PC-3 (cell line): Measurements from ENCODE around the gene GALNT18. TPM values are rescaled to one million over a fixed set of nuclear protein-coding genes. Genes with fewer than 3 reads are reported as not detected.

ENCODE experiments used
- ATAC-seq: fragments of 200-7000 bp; cut with Tn5 transposase; 2 replicates; pipeline ENCODE4 v1.9.1; 2020; ENCODE audit warnings: mild to moderate bottlenecking, moderate library complexity
- BruUV-seq: library from RNA; stranded (reverse); fragments of 400-500 nt; replicated peaks from 2 replicates; lab custom pipeline; 2021; lab: Mats Ljungman, UMichigan
- CTCF ChIA-PET: fragments of 300-600 bp; sonication (Branson Sonifier 250); formaldehyde crosslinking; loops from one replicate; lab custom pipeline; 2022; ENCODE audit warnings: antibody characterized with exemption; lab: Charles Lee
- POLR2A ChIA-PET: fragments of 300-600 bp; sonication (Branson Sonifier 250); formaldehyde crosslinking; loops from one replicate; lab custom pipeline; 2022; ENCODE audit warnings: antibody characterized with exemption; ENCODE audit not compliant: unreplicated experiment; lab: Charles Lee
- DNase-seq: peaks from one replicate; pipeline ENCODE4 v3.0.0-alpha.2; 2015
- H2AFZ ChIP-seq: fragments of 300-600 bp; sonication (generic); 2 replicates; pipeline ENCODE4 v1.6.0; 2016; ENCODE audit warnings: antibody characterized with exemption, low read length
- H3F3A ChIP-seq: fragments of 300-600 bp; sonication (generic); one replicate; pipeline ENCODE4 v1.6.0; 2017; ENCODE audit warnings: antibody characterized with exemption, low read length, control low read depth, mild to moderate bottlenecking; ENCODE audit not compliant: unreplicated experiment
- H3K27ac ChIP-seq: fragments of 300-600 bp; sonication (generic); 2 replicates; pipeline ENCODE4 v1.5.1; 2016; ENCODE audit warnings: mild to moderate bottlenecking, low read length
- H3K27me3 ChIP-seq: fragments of 300-600 bp; sonication (generic); 2 replicates; pipeline ENCODE4 v1.6.1; 2016; ENCODE audit warnings: low read length, mixed read lengths
- H3K36me3 ChIP-seq: fragments of 300-600 bp; sonication (generic); 2 replicates; pipeline ENCODE4 v1.6.1; 2016; ENCODE audit warnings: low read depth, mixed run types, low read length, mixed read lengths
- H3K4me1 ChIP-seq: fragments of 300-600 bp; sonication (generic); 2 replicates; pipeline ENCODE4 v1.5.1; 2016; ENCODE audit warnings: low read length; ENCODE audit not compliant: insufficient read depth
- H3K4me2 ChIP-seq: fragments of 300-600 bp; sonication (generic); 2 replicates; pipeline ENCODE4 v1.6.0; 2016; ENCODE audit warnings: low read length
- H3K4me3 ChIP-seq: fragments of 300-600 bp; sonication (generic); 2 replicates; pipeline ENCODE4 v1.5.1; 2016; ENCODE audit warnings: mild to moderate bottlenecking, low read length, mixed read lengths
- H3K79me2 ChIP-seq: fragments of 300-600 bp; sonication (generic); 2 replicates; pipeline ENCODE4 v1.6.1; 2017; ENCODE audit warnings: low read length, mixed read lengths
- H3K9ac ChIP-seq: fragments of 300-600 bp; sonication (generic); 2 replicates; pipeline ENCODE4 v1.6.0; 2016; ENCODE audit warnings: mild to moderate bottlenecking, low read length
- H3K9me2 ChIP-seq: fragments of 300-600 bp; sonication (generic); replicated peaks from 2 replicates; pipeline ENCODE4 v1.6.1; 2016; ENCODE audit warnings: mixed run types, low read length, mixed read lengths
- H3K9me3 ChIP-seq: fragments of 300-600 bp; sonication (generic); 2 replicates; pipeline ENCODE4 v1.6.1; 2016; ENCODE audit warnings: low read length, mixed read lengths
- H4K20me1 ChIP-seq: fragments of 300-600 bp; sonication (generic); 2 replicates; pipeline ENCODE4 v1.6.1; 2016; ENCODE audit warnings: low read length, mixed read lengths
- EZH2 ChIP-seq: fragments of 300-600 bp; sonication (generic); IDR thresholded peaks from one replicate; pipeline ENCODE4 v1.6.1; 2017; ENCODE audit warnings: antibody characterized with exemption, mild to moderate bottlenecking, low read length; ENCODE audit not compliant: unreplicated experiment
- EZH2phosphoT487 ChIP-seq: fragments of 300-600 bp; sonication (generic); IDR thresholded peaks from 2 replicates; pipeline ENCODE4 v1.6.1; 2018; ENCODE audit warnings: mild to moderate bottlenecking, antibody characterized with exemption, low read length, borderline replicate concordance
- intact Hi-C: fragments of 100-400 bp; cut with micrococcal nuclease; formaldehyde crosslinking; loops from 2 replicates; pipeline ENCODE4 v1.9.0; 2023
- total RNA-seq: library from RNA; depleted of rRNA; stranded (reverse); fragments of >200 nt; gene quantifications from 2 replicates; pipeline ENCODE4 v1.2.3, GENCODE V29; 2014
- TF ChIP-seq, protein P1 (sequence below): fragments of 300-600 bp; sonication (generic); conservative IDR thresholded peaks from 2 replicates; pipeline ENCODE4 v1.5.1; 2017; ENCODE audit warnings: antibody characterized with exemption, low read depth, mild to moderate bottlenecking, low read length

The GALNT18 gene
- total RNA-seq, 1 experiment from 2014 or later = 34.5 TPM

DNA sequence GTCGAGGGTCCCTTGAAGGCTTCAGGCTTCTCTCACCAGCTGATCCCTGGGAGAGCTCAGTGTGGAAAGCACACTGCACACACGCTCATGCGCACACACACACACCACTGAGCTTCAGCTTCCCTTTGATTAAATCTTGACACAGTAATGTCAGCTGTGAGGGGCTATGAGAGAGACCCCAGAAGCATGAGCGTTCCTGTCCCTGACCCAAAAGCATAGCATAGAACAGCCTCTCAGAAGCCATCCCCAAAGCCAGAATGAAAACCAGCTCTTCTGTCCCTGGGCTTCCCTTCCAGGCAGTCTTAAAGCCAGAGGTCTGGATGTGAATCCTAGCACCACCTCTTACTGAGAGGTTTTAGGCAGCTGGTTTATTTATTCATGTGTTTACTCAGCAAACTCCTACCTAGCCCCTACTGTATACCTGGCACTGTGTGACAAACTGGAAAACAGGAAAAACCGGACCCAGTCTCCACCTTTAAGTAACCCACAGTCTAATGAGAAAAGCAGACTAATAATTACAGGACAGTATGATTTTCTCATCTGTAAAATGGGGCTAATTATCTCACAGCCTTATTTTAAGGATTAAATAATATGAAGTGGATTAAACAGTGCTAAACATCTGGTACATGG lies 15.9 kb downstream of the GALNT18 start:
- Histone ChIP-seq H2AFZ (no peak overlapping the region), H3K9me3 (no peaks in the 10 kb centered on the region), H3K79me2 (peaks cover 71% of the 10 kb centered on the region), H3K36me3 (no peaks in the 10 kb centered on the region), H3K4me3 (no peak overlapping the region), H3K9ac (no peak overlapping the region), H3K27ac (0 out of 2 replicates have a peak overlapping the region, but pooled peaks have one; percentile 2), H3K4me2 (peak overlapping the region; percentile 67), H3K27me3 (no peaks in the 10 kb centered on the region), H3K9me2 (no peaks in the 10 kb centered on the region), H3K4me1 (peaks cover 46% of the 10 kb centered on the region), H3F3A (no peaks in the 10 kb centered on the region), H4K20me1 (no peaks in the 10 kb centered on the region)
- TF ChIP-seq EZH2phosphoT487 (no peak), EZH2 (no peak)
- TF ChIP-seq, protein P1, sequence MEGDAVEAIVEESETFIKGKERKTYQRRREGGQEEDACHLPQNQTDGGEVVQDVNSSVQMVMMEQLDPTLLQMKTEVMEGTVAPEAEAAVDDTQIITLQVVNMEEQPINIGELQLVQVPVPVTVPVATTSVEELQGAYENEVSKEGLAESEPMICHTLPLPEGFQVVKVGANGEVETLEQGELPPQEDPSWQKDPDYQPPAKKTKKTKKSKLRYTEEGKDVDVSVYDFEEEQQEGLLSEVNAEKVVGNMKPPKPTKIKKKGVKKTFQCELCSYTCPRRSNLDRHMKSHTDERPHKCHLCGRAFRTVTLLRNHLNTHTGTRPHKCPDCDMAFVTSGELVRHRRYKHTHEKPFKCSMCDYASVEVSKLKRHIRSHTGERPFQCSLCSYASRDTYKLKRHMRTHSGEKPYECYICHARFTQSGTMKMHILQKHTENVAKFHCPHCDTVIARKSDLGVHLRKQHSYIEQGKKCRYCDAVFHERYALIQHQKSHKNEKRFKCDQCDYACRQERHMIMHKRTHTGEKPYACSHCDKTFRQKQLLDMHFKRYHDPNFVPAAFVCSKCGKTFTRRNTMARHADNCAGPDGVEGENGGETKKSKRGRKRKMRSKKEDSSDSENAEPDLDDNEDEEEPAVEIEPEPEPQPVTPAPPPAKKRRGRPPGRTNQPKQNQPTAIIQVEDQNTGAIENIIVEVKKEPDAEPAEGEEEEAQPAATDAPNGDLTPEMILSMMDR = no peak
- intact Hi-C loops = no loop called here
- CTCF ChIA-PET = no interaction called here
- POLR2A ChIA-PET = no interaction called here
- no TSS peak for BruUV-seq
- DNase-seq (peak; percentile 83), ATAC-seq (no peak)

DNA sequence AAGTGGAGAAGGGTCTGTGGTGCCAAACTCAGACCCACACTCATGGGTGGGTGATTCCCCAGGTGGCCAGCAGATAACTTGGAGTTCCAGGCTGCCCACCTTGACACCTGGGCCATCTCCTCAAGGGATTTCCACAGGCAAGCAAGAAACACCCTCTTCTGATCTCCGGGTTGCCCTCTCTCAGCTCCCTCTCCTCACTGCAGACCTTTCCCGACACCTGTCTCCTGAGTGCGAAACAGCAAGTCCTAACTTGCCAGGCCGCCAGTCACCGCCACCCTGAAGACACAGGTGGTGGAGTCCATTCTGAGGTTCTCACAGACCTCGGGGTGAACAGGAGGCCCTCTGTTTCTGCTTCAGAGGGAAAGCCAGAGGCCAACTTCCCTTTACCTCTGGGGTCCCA lies 16.6 kb downstream of the GALNT18 start:
- ATAC-seq (no peak), DNase-seq (no peak)
- BruUV-seq = no TSS peak
- Histone ChIP-seq H3K9ac (no peak overlapping the region), H4K20me1 (no peaks in the 10 kb centered on the region), H3K4me2 (peak overlapping the region; percentile 67; the same call in 1 of the 2 replicates), H3K27ac (no peak overlapping the region), H3K9me2 (no peaks in the 10 kb centered on the region), H3K36me3 (no peaks in the 10 kb centered on the region), H3K79me2 (peaks cover 63% of the 10 kb centered on the region), H3K4me1 (peaks cover 46% of the 10 kb centered on the region), H3K9me3 (no peaks in the 10 kb centered on the region), H3K4me3 (no peak overlapping the region), H3F3A (no peaks in the 10 kb centered on the region), H2AFZ (no peak overlapping the region), H3K27me3 (no peaks in the 10 kb centered on the region)
- TF ChIP-seq EZH2phosphoT487 = no peak
- no peak for TF ChIP-seq EZH2
- TF ChIP-seq, protein P1 = no peak
- ChIA-PET CTCF (no interaction called here), POLR2A (no interaction called here)
- intact Hi-C loops = no loop called here

DNA sequence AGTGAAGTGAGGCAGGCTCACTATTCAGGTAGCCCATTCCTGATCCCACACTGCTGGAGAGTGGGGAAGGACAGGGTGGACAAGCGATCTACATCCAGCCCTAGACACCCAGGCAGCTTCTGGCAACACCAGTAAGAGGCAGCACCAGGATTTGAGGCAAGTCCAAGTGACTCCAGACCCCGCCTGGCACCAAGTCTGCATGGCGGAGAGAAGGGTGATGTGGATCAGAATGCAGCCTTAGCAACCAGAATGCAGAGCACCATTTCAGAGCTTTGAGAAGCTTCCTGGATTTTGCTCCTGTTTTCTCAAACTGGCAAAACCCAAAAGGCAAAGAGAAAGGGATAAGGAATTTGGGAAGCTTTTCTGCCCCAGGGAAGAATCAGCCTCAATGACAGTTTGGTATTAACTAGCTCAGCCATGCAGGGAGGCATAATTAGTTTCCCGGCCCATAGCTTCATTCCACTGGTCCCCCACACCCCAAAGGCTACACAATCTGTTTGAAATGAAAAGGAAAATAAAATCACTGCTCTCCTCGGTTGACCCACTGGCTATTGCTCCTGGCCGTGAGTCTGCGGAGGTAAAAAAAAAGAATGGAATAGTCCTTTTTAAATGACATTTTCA lies 17.3 kb downstream of the GALNT18 start:
- TF ChIP-seq EZH2phosphoT487 = no peak
- TF ChIP-seq, protein P1 = no peak
- peaks cover 42% of the 10 kb centered on the region for H3K4me1 ChIP-seq
- no TSS peak for BruUV-seq

More for the DNA sequence above, 17.3 kb downstream of the GALNT18 start:
- ChIA-PET POLR2A (no interaction called here), CTCF (no interaction called here)
- no peaks in the 10 kb centered on the region for H4K20me1 ChIP-seq
- no peaks in the 10 kb centered on the region for H3K9me3 ChIP-seq
- DNase-seq (no peak), ATAC-seq (no peak)
- H3K9ac ChIP-seq = no peak overlapping the region
- H3K9me2 ChIP-seq = no peaks in the 10 kb centered on the region
- H3K79me2 ChIP-seq = peaks cover 56% of the 10 kb centered on the region
- H3K4me2 ChIP-seq = no peak overlapping the region
- no peaks in the 10 kb centered on the region for H3K36me3 ChIP-seq
- H2AFZ ChIP-seq = no peak overlapping the region
- no peak overlapping the region for H3K27ac ChIP-seq
- H3F3A ChIP-seq = no peaks in the 10 kb centered on the region
- H3K27me3 ChIP-seq = no peaks in the 10 kb centered on the region
- no peak overlapping the region for H3K4me3 ChIP-seq
- intact Hi-C loops = no loop called here
